KOPT-K1 (cell line): ENCODE results near the gene LDLR.
"Not testable (repeated sequence)": the region's sequence is repeated elsewhere in the genome, so short reads cannot be mapped to it uniquely, and the experiment has no call there.

ENCODE experiments used
- H3K27ac ChIP-seq: fragments of 200-600 bp; sonication (generic); 2 replicates; pipeline ENCODE4 v1.5.1; 2016; ENCODE audit warnings: antibody characterized with exemption, mild to moderate bottlenecking, low read depth, low read length; ENCODE audit not compliant: poor library complexity, severe bottlenecking
- H3K36me3 ChIP-seq: fragments of 200-600 bp; sonication (generic); 2 replicates; pipeline ENCODE4 v1.5.1; 2017; ENCODE audit warnings: antibody characterized with exemption, mild to moderate bottlenecking, low read length, moderate library complexity; ENCODE audit not compliant: insufficient read depth
- H3K9me3 ChIP-seq: fragments of 200-600 bp; sonication (generic); 2 replicates; pipeline ENCODE4 v1.5.1; 2017; ENCODE audit warnings: antibody characterized with exemption, low read length, mild to moderate bottlenecking; ENCODE audit not compliant: insufficient read depth, poor library complexity, severe bottlenecking

LDLR gene

DNA sequence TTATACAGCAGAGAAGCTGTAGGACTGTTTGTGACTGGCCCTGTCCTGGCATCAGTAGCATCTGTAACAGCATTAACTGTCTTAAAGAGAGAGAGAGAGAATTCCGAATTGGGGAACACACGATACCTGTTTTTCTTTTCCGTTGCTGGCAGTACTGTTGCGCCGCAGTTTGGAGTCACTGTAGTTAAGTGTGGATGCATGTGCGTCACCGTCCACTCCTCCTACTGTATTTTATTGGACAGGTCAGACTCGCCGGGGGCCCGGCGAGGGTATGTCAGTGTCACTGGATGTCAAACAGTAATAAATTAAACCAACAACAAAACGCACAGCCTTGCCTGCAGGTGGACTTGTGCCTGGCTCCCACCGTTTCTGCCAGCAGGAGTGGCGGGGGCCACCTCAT is 27.3 kb upstream of the LDLR start:
- H3K9me3 ChIP-seq = no peaks in the 10 kb centered on the region
- H3K27ac ChIP-seq = no peak overlapping the region
- peaks cover 88% of the 10 kb centered on the region for H3K36me3 ChIP-seq

DNA sequence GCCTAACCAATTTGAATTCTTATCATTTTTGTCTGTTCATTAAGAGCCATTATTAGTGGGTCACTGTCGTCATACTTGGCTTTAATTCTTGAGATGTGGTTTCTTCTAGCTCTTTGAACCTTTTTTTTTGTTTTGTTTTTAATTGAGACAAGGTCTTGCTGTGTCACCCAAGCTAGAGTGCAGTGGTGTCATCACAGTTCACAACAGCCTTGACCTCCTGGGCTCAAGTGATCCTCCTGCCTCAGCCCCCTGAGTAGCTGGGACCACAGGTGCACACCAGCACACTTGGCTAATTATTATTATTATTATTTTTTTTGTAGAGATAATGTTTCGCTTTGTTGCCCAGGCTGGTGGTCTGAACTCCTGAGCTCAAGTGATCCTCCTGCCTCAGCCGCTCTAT is 25.8 kb upstream of the LDLR start:
- Histone ChIP-seq H3K9me3 (no peaks in the 10 kb centered on the region), H3K36me3 (peaks cover 81% of the 10 kb centered on the region), H3K27ac (no peak overlapping the region)

DNA sequence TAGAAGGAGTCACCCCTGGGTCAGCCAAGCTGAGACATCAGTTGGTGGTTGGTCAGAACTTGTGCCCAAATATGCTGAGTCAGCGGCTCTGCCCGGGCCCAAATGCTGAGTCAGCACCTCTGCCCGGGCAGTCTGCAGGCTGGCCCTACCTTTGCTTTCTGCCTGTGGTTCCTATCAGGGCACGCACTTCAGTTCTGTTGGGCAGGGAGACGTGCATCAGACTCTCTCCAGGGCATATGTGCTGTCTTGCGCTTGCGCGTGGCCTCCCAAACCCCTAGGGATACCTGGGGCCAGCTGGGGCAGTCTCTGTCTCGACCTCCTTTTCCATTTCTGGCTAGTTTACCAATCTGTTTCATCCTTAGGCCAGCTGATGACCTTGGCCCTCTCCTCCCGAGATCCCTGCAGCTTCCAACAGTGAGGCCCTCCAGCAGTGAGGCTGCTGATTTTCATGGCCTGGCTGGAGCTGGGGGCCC is 24.4 kb upstream of the LDLR start:
- H3K9me3 ChIP-seq = no peaks in the 10 kb centered on the region
- peaks cover 66% of the 10 kb centered on the region for H3K36me3 ChIP-seq
- no peak overlapping the region for H3K27ac ChIP-seq

DNA sequence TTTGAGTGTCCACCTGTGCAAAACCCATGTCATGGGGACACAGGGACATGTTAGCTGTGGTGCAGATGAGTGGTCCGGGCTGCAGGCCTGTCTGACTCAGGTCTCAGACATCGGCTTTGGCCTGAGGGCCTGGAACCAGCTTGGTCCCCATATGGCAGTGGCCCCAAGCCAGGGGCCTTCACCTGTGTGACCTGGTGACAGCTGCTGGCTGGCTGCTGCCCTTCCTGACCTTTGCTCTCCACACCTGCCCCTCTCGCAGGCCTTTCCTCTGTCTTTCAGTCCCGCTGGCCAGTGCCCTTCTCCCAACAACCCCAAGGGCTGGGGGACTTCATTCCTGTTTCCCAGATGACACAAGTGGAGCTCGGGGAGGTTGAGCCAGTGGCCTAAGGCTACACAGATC is 22.9 kb upstream of the LDLR start:
- H3K36me3 ChIP-seq = peaks cover 53% of the 10 kb centered on the region
- no peak overlapping the region for H3K27ac ChIP-seq
- no peaks in the 10 kb centered on the region for H3K9me3 ChIP-seq

DNA sequence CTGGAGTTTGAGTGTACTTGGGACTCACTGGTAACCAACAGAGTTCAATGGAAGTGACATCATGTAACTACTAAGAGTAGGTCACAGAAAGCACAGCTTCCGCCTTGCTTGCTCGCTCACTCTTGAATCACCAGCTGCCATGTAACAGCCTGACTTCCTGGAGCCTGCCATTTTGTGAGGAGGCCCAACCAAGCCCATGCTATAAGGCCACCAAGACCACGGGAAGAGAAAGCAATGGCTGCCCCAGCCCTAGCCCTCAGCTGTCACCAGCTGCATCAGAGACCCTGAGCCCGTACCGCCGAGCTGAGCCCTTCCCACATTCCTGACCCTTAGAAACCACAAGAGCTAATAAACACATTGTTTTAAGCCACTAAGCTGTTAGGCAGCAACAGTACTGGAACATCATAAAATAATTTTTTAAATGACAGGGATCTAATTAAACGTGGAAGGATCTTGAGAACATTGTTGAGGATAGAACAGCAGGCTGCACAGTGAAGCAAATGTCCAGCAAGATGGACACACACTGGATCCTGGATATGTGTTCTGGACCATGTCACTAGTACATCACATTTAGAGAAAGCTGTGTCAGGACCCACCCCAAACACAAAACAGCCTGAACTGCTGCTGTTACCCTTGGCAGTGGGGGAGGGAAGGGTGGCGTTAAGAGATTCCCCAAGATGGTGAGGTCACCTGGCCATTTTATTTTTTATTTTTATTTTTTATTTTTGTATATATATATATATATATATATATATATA is 21.7 kb upstream of the LDLR start:
- H3K36me3 ChIP-seq = peaks cover 41% of the 10 kb centered on the region
- H3K27ac ChIP-seq = no peak overlapping the region
- no peaks in the 10 kb centered on the region for H3K9me3 ChIP-seq

DNA sequence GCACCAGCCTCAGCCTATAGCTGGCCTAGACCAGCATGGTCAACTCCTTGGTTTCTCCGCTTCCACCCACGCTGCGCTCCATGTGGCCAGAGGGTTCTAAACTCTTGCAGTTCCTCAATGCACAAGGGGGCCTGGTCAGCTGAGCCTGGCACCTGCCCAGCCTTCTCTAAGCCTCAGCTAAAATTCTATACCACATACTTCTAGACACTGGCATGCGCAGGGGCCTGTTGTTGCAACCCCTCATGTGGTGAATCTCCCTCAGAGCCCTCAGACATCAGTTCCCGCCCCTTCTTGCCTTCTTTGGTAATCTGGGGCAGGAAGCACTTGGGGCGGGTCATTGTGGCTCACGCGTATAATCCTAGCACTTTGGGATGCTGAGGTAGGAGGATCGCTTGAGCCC is 19.7 kb upstream of the LDLR start:
- Histone ChIP-seq H3K36me3 (peaks cover 23% of the 10 kb centered on the region), H3K27ac (no peak overlapping the region), H3K9me3 (no peaks in the 10 kb centered on the region)

DNA sequence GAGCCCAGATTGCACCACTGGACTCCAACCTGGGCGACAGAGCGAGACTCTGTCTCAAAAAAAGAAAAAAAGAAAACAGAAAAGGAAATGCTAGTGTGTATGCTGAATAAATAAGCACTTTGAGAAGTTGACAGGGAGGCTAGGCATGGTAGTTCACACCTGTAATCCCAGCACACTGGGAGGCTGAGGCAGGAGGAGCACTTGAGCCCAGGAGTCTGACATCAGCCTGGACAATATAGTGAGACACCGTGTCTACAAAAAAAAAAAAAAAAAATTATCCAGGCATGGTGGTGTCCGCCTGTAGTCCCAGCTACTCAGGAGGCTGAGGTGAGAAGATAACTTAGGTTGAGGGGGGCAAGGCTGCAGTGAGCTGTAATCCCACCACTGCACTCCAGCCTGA is 19.1 kb upstream of the LDLR start:
- no peaks in the 10 kb centered on the region for H3K9me3 ChIP-seq
- H3K27ac ChIP-seq = no peak overlapping the region
- H3K36me3 ChIP-seq = peaks cover 17% of the 10 kb centered on the region

DNA sequence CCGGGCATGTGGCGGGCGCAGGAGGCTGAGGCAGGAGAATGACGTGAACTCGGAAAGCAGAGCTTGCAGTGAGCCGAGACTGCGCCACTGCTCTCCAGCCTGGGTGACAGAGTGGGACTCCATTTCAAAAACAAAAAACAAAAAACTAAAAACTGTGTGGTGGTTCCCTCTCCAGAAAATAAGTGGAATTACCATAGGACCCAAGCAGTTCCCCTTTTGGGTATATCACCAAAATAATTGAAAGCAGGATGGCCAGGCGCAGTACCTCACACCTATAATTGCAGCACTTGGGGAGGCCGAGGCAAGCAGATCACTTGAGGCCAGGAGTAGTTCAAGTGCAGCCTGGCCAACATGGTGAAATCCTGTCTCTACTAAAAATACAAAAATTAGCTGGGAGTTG is 15.7 kb upstream of the LDLR start:
- Histone ChIP-seq H3K9me3 (no peaks in the 10 kb centered on the region), H3K27ac (no peak overlapping the region)

DNA sequence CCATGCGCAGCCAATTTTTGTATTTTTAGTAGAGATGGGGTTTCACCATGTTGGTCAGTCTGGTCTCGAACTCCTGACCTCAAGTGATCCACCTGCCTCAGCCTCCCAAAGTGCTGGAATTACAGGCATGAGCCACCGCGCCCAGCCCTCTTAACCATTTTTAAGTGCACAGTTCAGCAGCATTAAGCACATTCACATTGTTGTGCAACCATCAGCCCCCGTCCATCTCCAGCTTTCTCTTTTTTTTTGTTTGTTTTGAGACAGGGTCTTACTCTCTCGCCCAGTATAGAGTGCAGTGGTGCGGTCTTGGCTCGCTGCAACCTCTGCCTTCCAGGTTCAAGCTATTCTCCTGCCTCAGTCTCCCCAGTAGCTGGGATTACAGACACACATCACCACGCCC is 12.5 kb upstream of the LDLR start:
- not testable (repeated sequence) for H3K9me3 ChIP-seq, H3K27ac ChIP-seq, H3K36me3 ChIP-seq

More for the DNA sequence above, 15.7 kb upstream of the LDLR start:
- no peaks in the 10 kb centered on the region for H3K36me3 ChIP-seq

DNA sequence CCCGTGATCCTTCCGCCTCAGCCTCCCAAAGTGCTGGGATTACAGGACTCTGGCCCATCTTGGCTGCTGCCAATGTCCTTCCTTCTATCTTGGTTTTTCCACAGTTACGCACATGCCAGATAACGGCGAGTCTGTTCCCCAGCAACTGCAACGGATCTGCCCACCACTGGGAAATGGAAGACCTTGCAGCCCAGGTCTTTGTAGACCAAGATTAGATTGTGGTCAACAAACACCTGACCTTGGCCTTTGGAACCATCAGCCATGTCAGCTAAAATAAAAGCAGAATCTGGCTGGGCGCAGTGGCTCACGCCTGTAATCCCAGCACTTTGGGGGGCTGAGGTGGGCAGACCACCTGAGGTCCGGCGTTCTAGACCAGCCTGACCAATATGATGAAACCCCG is 10.4 kb upstream of the LDLR start:
- no peaks in the 10 kb centered on the region for H3K9me3 ChIP-seq
- H3K27ac ChIP-seq = no peak overlapping the region
- no peaks in the 10 kb centered on the region for H3K36me3 ChIP-seq

DNA sequence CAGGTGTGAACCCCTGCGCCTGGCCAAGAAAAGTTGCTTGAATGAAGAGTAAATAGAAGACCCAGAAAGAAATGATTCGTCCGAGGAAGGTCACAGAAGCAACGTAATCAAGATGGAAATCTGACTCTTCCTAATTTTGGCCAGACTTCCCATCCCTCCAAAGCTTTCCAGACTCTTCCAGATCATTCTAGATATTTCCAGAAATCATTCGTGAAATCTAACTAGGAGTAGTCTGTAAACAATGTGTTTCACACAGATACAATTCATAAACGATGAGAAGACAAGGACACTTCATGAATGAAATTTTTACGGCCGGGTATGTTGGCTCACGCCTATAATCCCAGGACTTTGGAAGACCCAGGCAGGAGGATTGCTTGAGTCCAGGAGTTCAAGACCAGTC is 9.3 kb upstream of the LDLR start:
- H3K9me3 ChIP-seq = no peaks in the 10 kb centered on the region
- no peaks in the 10 kb centered on the region for H3K36me3 ChIP-seq
- H3K27ac ChIP-seq = no peak overlapping the region

DNA sequence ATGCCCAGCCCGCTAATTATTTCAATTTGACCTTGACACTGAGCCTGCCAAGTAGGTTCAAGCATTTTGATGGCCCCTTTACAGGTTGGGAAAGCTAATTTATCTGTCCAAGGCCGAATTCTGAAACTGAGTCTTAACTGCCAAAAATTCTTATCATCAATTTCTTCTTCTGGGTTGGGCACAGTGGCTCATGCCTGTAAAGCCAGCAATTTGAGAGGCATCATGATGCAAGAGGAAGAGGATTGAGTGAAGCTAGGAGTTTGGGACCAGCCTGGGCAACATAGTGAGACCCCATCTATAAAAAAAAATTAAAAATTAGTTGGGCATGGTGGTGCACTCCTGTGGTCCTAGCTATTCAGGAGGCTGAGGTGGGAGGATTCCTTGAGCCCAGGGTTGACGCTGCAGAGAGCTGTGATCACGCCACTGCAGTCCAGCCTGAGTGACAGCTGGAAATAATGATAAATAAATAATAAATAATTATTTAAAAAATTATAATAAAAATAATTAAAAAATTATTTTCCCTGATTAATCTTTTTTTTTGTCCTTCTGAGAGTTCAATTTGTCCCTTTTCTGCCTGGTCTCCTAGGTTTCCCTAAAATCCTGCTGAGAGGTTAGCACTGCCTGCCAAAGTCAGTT is 1.3 kb upstream of the LDLR start:
- Histone ChIP-seq H3K27ac (peak overlapping the region; percentile 95), H3K9me3 (no peaks in the 10 kb centered on the region), H3K36me3 (peaks cover 25% of the 10 kb centered on the region)

DNA sequence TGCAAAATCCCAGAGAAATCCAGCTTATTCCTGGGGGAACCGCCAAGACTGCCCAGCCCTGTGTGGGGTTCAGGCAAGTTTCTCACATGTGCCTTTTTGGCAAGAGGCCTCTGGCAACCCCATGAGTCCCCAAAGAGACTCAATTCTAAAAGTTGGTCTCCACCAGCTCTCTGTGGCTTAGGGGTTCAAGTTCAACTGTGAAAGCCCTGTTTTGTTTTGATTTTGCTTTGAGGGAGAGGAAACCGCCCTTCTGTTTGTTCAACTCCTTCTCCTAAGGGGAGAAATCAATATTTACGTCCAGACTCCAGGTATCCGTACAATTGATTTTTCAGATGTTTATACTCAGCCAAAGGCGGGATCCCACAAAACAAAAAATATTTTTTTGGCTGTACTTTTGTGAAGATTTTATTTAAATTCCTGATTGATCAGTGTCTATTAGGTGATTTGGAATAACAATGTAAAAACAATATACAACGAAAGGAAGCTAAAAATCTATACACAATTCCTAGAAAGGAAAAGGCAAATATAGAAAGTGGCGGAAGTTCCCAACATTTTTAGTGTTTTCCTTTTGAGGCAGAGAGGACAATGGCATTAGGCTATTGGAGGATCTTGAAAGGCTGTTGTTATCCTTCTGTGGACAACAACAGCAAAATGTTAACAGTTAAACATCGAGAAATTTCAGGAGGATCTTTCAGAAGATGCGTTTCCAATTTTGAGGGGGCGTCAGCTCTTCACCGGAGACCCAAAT is 583 bp upstream of the LDLR start:
- peak overlapping the region; percentile 95 for H3K27ac ChIP-seq
- H3K36me3 ChIP-seq = peaks cover 31% of the 10 kb centered on the region

DNA sequence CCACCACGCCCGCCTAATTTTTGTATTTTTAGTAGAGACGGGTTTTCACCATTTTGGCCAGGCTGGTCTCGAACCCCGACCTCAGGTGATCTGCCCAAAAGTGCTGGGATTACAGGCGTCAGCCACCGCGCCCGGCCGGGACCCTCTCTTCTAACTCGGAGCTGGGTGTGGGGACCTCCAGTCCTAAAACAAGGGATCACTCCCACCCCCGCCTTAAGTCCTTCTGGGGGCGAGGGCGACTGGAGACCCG is 676 bp downstream of the LDLR start:
- Histone ChIP-seq H3K36me3 (peaks cover 44% of the 10 kb centered on the region), H3K27ac (peak overlapping the region; percentile 95)
- H3K9me3 ChIP-seq = not testable (repeated sequence)

More for the DNA sequence above, 583 bp upstream of the LDLR start:
- no peaks in the 10 kb centered on the region for H3K9me3 ChIP-seq

DNA sequence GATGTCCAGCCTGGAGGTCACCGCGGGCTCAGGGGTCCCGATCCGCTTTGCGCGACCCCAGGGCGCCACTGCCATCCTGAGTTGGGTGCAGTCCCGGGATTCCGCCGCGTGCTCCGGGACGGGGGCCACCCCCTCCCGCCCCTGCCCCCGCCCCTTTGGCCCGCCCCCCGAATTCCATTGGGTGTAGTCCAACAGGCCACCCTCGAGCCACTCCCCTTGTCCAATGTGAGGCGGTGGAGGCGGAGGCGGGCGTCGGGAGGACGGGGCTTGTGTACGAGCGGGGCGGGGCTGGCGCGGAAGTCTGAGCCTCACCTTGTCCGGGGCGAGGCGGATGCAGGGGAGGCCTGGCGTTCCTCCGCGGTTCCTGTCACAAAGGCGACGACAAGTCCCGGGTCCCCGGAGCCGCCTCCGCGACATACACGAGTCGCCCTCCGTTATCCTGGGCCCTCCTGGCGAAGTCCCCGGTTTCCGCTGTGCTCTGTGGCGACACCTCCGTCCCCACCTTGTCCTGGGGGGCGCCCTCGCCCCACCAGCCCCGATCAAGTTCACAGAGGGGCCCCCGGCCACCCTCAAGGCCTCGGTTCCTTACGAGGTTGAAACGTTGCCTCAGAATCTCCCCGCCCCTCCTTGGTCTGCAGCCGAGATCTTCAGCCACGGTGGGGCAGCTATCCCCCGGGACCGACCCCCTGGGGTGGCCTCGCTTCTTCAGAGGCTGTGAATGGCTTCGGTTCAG is 1.2 kb downstream of the LDLR start:
- Histone ChIP-seq H3K36me3 (peaks cover 49% of the 10 kb centered on the region), H3K27ac (peak overlapping the region; percentile 95), H3K9me3 (no peaks in the 10 kb centered on the region)
